Astrocyte (in vitro differentiated cells and primary cell): ENCODE measurements around the gene KISS1R.

Experiments
- EZH2 ChIP-seq: IDR thresholded peaks from 2 replicates; pipeline ENCODE4 v1.6.1; 2012; ENCODE audit warnings: mild to moderate bottlenecking, low read length, inconsistent platforms; ENCODE audit not compliant: insufficient read depth
- TF ChIP-seq, protein P1 (sequence below): IDR thresholded peaks from 2 replicates; pipeline ENCODE4 v1.5.1; 2011; ENCODE audit warnings: low read depth, mild to moderate bottlenecking, inconsistent platforms, low read length, moderate library complexity; ENCODE audit not compliant: insufficient read depth

DNA sequence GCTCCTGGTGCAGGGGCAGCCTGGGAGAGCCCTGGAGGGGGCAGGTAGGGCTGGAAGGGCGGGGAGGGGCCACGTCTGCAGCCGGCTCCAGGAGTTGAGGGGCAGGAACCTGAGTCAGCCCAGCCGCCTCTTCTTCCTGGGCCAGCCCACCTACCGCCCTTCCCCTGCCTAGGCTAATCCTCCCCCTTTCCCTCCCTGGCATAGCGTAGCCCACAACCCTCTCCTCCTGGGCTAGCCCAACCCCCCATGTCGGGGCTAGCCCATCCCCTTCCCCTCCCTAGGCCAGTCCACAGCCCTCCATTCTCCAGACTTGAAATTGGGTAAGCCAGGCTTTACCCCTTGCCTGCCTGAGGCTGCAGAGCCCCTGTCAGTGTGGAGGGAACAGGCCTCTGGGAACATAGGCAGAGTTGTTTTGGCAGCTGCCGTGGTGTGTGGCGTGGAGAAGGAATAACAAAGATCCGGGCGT, 46.4 kb downstream of the KISS1R start:
- TF ChIP-seq, protein P1, sequence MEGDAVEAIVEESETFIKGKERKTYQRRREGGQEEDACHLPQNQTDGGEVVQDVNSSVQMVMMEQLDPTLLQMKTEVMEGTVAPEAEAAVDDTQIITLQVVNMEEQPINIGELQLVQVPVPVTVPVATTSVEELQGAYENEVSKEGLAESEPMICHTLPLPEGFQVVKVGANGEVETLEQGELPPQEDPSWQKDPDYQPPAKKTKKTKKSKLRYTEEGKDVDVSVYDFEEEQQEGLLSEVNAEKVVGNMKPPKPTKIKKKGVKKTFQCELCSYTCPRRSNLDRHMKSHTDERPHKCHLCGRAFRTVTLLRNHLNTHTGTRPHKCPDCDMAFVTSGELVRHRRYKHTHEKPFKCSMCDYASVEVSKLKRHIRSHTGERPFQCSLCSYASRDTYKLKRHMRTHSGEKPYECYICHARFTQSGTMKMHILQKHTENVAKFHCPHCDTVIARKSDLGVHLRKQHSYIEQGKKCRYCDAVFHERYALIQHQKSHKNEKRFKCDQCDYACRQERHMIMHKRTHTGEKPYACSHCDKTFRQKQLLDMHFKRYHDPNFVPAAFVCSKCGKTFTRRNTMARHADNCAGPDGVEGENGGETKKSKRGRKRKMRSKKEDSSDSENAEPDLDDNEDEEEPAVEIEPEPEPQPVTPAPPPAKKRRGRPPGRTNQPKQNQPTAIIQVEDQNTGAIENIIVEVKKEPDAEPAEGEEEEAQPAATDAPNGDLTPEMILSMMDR: no peak
- TF ChIP-seq EZH2: no peak
